Dedifferentiated amniotic fluid mesenchymal stem cell (primary cell): ENCODE data around the gene DDX49.
A peak's percentile ranks its signal among the peaks of the same experiment; 100 is the strongest.

ENCODE experiments used
- DNase-seq: peaks from one replicate; pipeline ENCODE4 v3.0.0-alpha.2; 2016; ENCODE audit errors: extremely low spot score

DDX49 gene, protein sequence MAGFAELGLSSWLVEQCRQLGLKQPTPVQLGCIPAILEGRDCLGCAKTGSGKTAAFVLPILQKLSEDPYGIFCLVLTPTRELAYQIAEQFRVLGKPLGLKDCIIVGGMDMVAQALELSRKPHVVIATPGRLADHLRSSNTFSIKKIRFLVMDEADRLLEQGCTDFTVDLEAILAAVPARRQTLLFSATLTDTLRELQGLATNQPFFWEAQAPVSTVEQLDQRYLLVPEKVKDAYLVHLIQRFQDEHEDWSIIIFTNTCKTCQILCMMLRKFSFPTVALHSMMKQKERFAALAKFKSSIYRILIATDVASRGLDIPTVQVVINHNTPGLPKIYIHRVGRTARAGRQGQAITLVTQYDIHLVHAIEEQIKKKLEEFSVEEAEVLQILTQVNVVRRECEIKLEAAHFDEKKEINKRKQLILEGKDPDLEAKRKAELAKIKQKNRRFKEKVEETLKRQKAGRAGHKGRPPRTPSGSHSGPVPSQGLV

GRCh38 chr19:18919086-18919899 is at the start of gene DDX49, which contains the start of gene COPE:
Gene DDX49 (plus strand): TSS chr19:18919715. CDS start chr19:18919742, 27 bp downstream.
Gene COPE (minus strand): TSS chr19:18919387. CDS start chr19:18919348, 39 bp downstream.
- DNase-seq = peak; percentile 100

- no peak for DNase-seq
These were observed 49.6 kb upstream of the DDX49 start for GRCh38 chr19:18869781-18870530.

DNA sequence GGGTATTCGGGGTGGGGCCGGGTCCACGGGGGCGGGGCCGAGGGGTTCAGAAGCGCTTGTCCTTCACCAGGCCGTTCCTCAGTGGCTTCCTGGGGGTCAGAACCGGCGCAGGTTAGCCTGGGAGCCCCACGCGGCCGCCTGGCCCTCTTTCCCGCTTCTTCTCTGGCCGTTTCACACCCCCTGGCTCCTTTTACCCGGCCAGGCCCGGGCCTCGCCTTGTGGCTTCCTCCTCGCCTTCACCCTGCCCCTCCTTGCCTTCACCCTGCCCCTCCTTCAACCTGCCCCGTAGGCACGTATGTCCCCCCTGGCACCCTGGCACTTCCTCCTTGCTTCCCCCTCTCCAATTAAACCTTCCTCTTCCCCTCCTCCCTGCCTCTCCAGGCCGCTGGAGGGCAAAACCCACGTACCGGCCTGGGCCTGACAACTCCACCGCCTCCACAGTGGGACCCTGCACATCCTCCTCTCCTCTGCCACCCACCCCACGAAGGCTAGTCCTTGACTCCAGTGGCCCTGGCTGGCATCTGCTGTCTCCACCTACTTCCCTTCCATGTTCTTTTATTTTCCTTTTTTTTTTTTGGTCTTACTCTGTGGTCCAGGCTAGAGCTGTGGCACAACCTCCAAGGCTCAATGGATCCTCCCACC is 48.9 kb upstream of the DDX49 start:
- no peak for DNase-seq

- DNase-seq = no peak
These were observed 48.0 kb upstream of the DDX49 start for GRCh38 chr19:18871543-18871942.

- DNase-seq = peak; percentile 31
These were observed 43.8 kb upstream of the DDX49 start for GRCh38 chr19:18875726-18876125.

DNA sequence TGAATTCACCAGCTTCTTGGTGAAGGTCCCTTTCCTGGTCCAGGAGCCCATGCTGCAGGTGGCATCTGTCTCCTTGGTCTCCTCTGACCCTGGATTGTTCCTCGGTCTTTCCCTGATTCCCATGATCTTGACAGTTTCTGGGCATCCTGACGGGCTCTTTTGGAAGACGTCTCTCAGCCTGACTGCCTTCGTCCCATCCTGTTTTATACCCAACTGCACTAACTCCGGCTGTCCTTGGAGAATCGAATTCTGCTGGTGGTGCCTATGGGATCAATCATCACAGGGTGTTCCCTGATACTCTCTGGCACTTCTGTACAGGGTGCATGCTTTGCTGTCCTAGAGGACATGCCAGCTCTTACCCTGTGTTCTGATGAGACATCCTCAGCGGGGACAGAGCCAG is 42.6 kb upstream of the DDX49 start:
- no peak for DNase-seq

DNA sequence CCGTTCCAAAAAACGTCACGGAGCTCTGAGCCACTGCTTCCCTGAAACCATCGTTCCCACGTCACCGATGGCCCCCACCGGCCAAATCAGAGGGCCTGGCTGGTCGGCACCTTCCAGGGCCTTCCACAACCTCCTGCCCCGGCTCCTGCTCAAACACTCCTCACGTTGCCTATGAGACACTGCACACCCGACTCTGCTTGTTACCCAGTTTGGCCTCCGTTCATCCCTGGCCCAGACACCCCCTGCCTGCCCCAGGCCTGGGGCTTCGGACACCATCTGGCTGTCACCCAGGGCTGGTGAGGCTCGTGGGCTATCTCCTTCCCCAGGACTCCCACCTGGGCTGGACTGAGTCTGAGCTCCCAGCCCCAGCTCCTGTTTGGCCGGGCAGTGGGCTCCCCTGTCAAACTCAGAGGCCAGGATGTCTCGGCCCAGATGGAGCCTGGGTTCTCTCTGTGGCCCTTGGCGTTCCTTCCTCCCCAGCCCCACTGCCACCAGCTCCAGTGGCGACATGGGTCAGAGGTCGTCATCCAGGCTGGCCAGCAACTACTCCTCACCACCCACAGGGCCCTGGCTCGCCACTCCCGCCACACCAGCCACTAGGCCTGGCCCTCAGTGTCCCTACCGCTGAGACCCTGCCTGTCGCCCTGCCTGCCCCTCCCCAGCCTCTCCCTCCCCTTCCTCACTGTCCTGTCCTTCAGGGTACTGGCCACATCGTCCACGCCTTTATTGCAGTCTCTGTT is 41.3 kb upstream of the DDX49 start:
- DNase-seq = no peak

DNA sequence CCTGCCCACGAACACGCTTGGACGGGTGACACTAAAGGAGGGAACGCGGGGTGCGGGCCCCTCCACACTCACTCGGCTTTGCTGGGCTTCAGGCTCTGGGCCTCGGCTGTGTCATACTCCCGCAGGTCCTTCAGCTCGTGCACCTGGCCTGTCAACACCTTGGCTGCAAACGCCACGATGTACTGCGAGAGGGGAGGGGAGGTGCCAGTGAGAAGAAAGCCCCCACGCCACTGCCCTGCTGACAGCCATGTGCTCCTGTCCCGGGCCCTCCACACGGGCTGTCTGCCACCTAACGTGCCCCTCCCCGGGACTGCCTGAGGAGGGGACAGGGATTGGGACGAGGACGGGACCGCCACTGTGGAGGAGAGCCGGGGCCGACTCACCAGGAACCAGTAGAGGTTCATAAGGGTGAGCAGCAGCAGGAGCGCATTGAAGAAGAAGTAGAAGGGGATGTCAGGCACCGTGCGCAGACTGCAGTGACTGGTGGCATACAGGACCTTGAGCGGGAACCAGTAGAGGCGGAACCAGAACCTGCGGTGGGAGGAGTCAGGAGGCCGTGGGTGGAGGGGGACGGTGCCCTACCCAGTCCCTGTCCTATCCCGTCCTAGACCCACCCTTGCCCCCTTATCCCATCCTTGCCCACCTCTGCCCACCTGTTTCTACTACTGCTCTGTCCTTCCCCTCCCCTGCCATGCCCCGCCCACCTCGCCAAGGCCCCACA is 40.5 kb upstream of the DDX49 start:
- DNase-seq = no peak

DNA sequence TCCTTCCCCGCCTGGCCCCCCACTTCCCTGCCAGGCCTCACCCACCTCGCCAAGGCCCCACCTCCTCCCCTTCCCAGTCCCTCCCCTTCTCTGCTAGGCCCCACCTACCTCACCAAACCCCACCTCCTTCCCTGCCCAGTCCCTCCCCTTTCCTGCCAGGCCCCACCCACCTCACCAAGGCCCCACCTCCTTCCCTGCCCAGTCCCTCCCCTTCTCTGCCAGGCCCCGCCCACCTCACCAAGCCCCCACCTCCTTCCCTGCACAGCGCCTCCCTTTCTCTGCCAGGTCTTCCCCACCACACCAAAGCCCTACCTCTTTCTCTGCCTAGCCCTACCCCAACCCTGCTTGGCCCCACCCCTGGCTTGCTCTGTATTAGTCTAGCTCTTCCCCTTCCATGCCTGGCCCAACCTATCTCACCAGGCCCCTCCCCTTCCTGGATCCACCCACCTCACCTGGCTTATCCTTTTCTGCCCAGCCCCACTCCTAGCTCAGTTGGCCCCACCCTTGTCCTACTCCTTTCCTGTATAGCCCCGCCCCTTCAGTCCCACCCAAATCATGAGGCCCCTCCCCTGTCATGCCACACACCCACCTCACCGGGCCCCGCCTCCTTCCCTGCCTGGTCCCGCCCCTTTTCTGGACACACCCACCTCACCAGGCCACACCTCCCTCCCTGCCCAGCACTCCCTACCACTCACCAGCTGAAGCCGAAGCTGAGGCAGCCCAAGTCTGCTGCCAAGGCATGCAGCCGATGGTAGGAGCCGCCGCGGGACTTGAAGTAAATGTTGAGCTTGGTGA is 39.7 kb upstream of the DDX49 start:
- DNase-seq = no peak

DNA sequence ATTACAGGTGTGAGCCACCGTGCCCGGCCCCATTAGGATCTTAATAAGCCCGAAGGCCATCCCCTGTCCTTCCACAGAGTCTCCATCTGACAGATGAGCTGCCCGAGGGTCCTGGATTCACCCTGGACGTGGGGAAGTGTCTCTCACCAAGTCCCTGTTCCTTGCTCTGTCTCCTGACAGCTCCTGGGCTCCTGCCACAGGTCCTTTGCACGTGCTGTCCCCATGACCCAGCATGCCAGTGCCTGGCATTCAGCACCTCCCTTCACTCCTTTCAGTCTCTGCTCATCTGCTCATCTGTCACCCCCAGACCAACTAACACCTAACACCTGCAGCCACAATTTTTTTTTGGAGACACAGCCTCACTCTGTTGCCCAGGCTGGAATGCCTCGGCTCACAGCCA is 38.0 kb upstream of the DDX49 start:
- no peak for DNase-seq

- DNase-seq = no peak
These were observed 35.8 kb upstream of the DDX49 start for GRCh38 chr19:18883526-18884304.

DNA sequence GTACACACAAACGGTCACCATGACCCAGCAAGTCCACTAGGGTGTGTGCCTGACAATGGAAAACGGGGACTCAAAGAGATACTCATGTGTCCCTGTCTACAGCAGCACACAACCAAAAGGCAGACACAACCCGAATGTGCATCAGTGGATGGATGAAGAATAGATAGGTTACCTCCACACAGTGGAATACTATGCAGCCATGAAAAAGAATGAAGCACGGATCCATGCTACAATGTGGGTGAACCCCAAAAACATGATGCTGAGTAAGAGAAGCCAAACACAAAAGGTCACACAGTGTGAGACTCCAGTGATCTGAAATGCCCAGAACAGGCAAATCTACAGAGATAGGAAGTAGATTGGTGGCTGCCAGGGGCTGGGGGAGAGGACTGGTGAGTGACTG is 32.5 kb upstream of the DDX49 start:
- DNase-seq = no peak

DNA sequence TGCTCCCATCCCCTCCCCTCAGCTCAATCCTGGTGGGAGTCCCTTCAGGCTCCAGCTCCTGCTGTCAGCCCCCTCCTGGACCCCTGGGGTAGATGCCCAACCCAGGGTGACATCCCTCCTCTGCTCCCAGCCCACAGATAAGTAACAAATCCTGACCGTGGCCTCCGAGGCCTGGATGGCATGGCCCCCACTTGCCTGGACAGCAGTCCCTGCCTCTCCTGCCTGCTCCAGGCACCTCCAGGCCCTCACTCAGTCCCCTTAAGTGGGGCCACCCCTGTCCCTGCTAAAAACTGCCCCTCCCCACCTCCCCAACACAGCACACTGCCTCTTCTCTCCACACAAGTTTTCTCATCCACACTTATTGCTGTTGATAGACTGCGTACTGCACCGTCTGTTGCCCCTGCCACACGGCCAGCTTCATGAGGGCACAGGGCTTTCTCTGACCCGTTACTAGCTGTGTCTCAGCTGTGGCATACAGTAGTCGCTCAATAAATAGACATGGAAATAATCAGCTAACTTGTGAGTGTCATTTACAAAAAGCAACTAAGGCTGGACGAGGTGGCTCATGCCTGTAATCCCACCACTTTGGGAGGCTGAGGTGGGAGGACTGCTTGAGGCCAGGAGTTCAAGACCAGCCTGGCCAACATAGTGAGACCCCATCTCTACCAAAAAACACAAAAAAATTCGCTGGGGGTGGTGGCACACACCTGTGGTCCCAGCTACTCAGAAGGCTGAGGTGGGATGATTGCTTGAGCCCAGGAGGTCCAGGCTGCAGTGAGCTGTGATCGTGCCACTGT is 29.4 kb upstream of the DDX49 start:
- DNase-seq = no peak

GRCh38 chr19:18893587-18894253 is 25.8 kb upstream of the DDX49 start:
- no peak for DNase-seq

- DNase-seq = no peak
These were observed 25.1 kb upstream of the DDX49 start for GRCh38 chr19:18894254-18895037.
